ENCODE results near the gene RNF32. TPM values are rescaled to one million over a fixed set of nuclear protein-coding genes. Genes with fewer than 3 reads are reported as not detected.

RNF32 gene
- total RNA-seq, 2 donors from 2014 or later, result 2.4 to 7.3 TPM

DNA sequence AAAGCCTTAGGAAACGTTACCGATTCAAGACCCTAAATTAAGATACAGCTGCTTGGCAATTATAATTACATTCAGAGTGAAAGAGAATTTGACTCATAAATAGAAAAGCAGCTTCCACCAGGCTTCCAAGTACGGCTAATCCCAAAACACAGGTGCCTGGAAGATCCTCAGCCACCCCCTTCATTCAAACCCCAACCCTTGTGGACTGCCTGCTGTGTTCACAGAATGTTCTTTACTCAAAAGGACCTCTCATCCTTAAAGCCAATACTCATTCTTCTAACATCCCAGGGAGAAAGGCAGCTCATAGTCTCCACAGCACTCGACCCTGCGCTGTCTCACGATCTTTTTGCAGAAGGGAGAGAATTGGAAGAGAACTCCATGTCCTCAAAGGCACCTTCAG, 32.9 kb downstream of the RNF32 start:
- intact Hi-C loops (cut with DNase I), result no loop called here
- Histone ChIP-seq H3K27me3 (replicated peaks; ENCODE audit: insufficient read depth) (no peaks in the 10 kb centered on the region), H3K27ac (no peak overlapping the region), H3K36me3 (no peaks in the 10 kb centered on the region), H3K9me3 (no peaks in the 10 kb centered on the region), H3K4me1 (replicated peaks) (no peaks in the 10 kb centered on the region), H3K4me3 (no peak overlapping the region)
- DNase-seq (ENCODE audit: low spot score), result no peak
- WGBS, result 84% methylated on average over 6 of the region's 6 CpGs
- no peak for TF ChIP-seq POLR2A (IDR thresholded peaks at IDR 0.05)
- no peak for TF ChIP-seq POLR2AphosphoS5 (IDR thresholded peaks at IDR 0.05)
- TF ChIP-seq, protein P1, sequence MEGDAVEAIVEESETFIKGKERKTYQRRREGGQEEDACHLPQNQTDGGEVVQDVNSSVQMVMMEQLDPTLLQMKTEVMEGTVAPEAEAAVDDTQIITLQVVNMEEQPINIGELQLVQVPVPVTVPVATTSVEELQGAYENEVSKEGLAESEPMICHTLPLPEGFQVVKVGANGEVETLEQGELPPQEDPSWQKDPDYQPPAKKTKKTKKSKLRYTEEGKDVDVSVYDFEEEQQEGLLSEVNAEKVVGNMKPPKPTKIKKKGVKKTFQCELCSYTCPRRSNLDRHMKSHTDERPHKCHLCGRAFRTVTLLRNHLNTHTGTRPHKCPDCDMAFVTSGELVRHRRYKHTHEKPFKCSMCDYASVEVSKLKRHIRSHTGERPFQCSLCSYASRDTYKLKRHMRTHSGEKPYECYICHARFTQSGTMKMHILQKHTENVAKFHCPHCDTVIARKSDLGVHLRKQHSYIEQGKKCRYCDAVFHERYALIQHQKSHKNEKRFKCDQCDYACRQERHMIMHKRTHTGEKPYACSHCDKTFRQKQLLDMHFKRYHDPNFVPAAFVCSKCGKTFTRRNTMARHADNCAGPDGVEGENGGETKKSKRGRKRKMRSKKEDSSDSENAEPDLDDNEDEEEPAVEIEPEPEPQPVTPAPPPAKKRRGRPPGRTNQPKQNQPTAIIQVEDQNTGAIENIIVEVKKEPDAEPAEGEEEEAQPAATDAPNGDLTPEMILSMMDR (IDR thresholded peaks at IDR 0.05), result no peak

DNA sequence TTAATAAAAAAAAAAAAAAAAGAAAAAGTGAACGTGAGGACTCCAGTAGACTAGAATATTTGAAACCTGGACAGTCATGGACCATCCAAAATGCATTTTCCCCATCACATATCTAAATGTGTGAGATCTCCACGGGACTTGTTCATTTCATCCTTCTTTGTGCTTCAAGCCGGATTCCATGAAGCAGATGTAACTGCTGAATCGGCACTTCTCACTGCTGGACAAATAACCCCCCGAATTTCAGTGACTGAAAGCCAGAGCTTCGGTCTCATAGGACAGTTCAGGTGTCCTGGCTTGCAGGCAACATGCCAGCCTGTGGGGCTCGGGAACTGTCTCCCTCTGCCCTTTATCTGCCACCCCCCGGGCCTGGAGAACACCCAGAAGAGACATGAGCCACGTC, 33.3 kb downstream of the RNF32 start:
- WGBS, result 80% methylated on average over 9 of the region's 9 CpGs
- intact Hi-C loops (cut with DNase I), result no loop called here
- Histone ChIP-seq H3K4me1 (replicated peaks) (no peaks in the 10 kb centered on the region), H3K27ac (no peak overlapping the region), H3K9me3 (no peaks in the 10 kb centered on the region), H3K27me3 (replicated peaks; ENCODE audit: insufficient read depth) (no peaks in the 10 kb centered on the region), H3K4me3 (no peak overlapping the region), H3K36me3 (no peaks in the 10 kb centered on the region)
- TF ChIP-seq POLR2A (IDR thresholded peaks at IDR 0.05) (no peak), POLR2AphosphoS5 (IDR thresholded peaks at IDR 0.05) (no peak)
- TF ChIP-seq, protein P1 (IDR thresholded peaks at IDR 0.05), result no peak
- DNase-seq (ENCODE audit: low spot score), result no peak

DNA sequence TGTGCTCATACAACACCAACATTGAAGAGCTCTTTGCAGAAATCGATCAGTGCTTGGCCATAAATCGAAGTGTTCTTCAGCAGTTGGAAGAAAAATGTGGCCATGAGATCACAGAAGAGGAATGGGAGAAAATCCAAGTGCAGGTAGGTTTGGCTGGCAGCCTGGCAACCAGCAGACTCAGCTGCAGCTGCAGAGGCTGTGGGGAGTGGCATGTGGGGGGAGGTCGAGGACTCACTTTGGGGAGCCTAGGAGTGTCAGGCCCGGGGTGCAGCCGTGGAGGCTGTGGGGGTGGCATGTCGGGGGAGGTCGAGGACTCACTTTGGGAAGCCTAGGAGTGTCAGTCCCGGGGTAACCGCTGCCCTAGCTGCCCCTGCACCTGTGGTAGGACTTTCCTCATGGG, 35.1 kb downstream of the RNF32 start:
- Histone ChIP-seq H3K27ac (no peak overlapping the region), H3K4me1 (replicated peaks) (no peaks in the 10 kb centered on the region), H3K27me3 (replicated peaks; ENCODE audit: insufficient read depth) (no peaks in the 10 kb centered on the region), H3K36me3 (no peaks in the 10 kb centered on the region), H3K4me3 (no peak overlapping the region), H3K9me3 (no peaks in the 10 kb centered on the region)
- TF ChIP-seq, protein P1 (IDR thresholded peaks at IDR 0.05), result no peak
- no peak for TF ChIP-seq POLR2AphosphoS5 (IDR thresholded peaks at IDR 0.05)
- no peak for TF ChIP-seq POLR2A (IDR thresholded peaks at IDR 0.05)
- DNase-seq (ENCODE audit: low spot score), result no peak
- intact Hi-C loops (cut with DNase I), result no loop called here
- WGBS, result 84% methylated on average over 9 of the region's 9 CpGs

DNA sequence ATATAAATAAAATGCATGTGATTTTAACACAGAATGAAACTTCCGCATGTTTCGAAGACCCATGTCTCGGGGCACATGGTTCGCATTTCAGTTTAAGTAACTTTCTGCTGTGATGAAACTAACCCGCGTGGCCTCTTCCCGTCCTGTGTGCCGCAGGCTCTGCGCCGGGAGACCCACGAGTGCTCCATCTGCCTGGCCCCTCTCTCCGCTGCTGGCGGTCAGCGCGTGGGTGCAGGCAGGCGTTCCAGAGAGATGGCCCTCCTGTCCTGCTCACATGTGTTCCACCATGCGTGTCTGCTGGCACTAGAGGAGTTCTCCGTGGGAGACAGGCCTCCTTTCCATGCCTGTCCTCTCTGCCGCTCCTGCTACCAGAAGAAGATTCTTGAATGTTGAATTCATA, 35.7 kb downstream of the RNF32 start:
- Histone ChIP-seq H3K27me3 (replicated peaks; ENCODE audit: insufficient read depth) (no peaks in the 10 kb centered on the region), H3K4me3 (no peak overlapping the region), H3K36me3 (no peaks in the 10 kb centered on the region), H3K9me3 (no peaks in the 10 kb centered on the region), H3K4me1 (replicated peaks) (no peaks in the 10 kb centered on the region), H3K27ac (no peak overlapping the region)
- intact Hi-C loops (cut with DNase I), result no loop called here
- TF ChIP-seq POLR2AphosphoS5 (IDR thresholded peaks at IDR 0.05), result no peak
- WGBS, result 95% methylated on average over 19 of the region's 19 CpGs
- DNase-seq (ENCODE audit: low spot score), result no peak

DNA sequence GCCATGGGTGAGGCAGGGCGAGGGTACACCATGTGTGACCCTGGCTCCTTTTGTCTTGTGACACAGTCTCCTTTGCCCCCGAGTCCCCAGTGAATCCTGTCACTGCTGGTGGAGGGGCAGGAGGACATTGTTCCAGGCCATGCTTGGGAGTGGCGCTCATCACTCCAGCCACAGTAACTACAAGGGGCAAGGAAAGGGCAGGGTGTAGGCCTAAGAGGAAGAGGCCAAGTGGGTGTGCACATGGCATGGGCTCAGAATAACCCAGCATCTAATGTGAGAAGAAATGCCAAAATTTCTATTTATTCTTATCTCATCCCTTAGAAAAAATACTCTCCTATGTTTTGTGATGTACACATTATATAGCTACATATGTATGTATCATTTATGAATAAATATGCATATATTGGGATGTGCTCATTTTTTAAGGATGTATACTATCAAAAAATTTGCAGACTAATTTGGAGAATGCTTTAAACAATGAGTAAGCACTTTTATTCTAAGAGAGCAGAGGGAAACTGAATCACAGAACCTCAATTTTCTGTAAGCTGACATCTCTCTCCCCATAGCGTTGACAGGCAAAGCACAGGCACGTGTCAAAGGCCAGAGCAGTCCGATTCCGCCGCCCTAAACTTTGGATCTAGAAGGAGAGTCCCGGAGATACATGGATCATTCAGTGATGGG, 36.9 kb downstream of the RNF32 start:
- DNase-seq (ENCODE audit: low spot score), result no peak
- intact Hi-C loops (cut with DNase I), result no loop called here
- no peaks in the 10 kb centered on the region for H3K9me3 ChIP-seq
- H3K27me3 ChIP-seq (replicated peaks; ENCODE audit: insufficient read depth), result no peaks in the 10 kb centered on the region
- H3K4me3 ChIP-seq, result no peak overlapping the region
- no peak overlapping the region for H3K27ac ChIP-seq
- TF ChIP-seq, protein P1 (IDR thresholded peaks at IDR 0.05), result no peak
- no peak for TF ChIP-seq POLR2A (IDR thresholded peaks at IDR 0.05)
- TF ChIP-seq POLR2AphosphoS5 (IDR thresholded peaks at IDR 0.05), result no peak
- H3K36me3 ChIP-seq, result no peaks in the 10 kb centered on the region
- no peaks in the 10 kb centered on the region for H3K4me1 ChIP-seq (replicated peaks)
- WGBS, result 99% methylated on average over 9 of the region's 9 CpGs
